Measurements from ENCODE around the gene ADARB2.

Gene ADARB2

DNA sequence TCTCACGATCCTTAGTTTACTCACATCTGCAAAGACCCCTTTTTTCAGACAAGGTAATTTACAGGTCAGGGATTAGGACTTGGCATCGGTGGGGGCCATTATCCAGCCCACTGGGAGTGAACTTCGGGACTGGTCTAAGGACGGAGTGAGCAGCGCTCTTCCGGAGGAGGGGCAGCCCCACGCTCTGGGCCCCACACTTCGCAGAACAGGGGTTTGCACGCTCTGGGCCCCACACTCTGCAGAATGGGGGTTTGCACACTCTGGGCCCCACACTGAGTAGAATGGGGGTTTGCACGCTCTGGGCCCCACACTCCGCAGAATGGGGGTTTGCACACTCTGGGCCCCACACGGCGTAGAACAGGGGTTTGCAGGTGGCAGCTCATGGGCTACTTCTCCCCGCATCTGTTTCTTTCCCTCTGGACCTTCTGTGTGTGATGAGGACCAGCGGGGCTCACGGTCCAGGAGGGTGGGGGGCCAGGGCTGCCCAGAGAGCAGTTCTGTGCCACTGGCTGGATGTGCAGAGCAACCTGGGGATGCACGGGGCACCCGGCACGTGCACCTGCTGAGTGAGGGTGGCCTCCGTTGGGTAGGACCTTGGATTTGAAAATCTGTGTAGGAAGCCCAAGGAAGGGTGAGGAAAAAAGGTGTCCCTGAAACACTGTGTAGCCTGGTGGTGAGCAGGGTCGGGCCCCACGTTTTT, 546.4 kb downstream of the ADARB2 start:
- DNase-seq, result no peak

DNA sequence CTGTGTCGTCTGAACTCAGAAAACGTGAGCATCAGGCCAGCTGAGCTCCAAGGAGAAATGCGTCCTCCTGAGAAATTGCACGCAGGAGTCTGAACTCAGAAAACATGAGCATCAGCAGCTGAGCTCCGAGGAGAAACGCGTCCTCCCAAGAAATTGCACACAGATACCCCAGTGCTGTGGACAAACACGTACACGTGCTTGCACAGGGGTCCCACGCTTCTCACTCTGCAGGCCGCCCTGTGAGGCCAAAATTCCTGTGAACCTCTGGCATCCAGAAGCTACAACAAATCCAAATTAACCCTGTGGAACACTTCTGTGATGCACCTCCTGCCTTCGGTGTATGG, 547.3 kb downstream of the ADARB2 start:
- no peak for DNase-seq

DNA sequence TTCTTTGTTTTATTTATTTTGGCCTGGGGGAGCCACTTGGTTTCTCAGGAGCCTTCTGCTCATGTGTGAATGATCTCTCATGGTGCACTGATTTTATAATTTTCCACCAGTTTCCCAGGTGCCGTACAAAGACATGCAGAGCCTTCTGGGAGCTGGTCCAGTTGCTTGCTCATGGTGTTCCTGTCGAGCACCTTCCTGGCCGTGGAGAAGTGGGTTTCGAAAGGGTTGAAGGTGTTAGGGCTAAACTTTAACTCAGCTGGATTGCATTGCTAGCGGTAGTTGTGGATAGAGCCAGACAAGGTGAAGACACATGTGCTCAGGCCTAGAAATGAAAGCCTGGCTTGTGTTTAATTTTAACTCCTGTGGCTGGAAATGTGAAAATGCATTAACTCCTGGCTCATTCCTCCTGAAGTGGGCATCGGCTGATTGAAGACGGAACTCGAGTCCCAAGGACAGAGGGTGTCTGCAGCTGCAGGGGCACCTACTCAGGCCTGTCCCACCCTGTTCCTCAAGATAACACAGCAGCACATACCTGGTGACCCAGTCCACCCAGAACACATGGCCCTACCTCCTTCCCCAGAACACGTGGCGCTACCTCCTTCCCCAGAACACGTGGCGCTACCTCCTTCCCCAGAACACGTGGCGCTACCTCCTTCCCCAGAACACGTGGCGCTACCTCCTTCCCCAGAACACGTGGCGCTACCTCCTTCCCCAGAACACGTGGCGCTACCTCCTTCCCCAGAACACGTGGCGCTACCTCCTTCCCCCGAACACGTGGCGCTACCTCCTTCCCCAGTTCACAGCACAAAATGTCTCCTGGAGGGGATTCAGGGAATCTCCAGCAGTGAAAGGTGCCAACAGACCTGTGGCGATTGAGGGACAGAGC, 547.9 kb downstream of the ADARB2 start:
- no peak for DNase-seq

DNA sequence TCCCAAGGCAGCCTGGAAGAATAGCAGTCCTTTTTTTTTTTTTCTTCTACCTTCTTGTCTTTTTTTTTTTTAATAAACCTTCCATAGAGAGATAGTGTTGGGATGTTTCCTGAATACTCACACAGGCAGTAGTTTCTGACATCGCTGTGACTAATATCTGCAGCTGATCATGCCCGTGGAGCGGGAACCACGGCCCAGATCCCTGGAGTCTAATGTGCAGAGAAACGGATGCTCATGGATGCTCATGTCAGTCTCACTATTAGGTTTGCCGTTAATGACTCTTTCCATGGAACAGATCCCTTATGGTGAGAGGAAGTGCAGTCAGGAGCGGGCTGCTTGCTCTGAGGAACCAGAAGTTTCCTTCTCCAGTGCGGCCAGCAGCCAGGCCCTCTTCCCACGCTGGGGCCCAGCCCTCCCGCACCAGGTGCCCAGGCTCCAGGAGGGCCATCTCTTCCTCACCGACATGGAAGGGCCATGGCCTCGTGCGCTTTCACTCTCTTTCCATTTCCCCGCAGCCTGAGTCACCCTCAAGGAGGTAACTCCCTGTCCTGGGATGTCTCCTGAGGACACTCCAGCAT, 548.7 kb downstream of the ADARB2 start:
- DNase-seq, result no peak

DNA sequence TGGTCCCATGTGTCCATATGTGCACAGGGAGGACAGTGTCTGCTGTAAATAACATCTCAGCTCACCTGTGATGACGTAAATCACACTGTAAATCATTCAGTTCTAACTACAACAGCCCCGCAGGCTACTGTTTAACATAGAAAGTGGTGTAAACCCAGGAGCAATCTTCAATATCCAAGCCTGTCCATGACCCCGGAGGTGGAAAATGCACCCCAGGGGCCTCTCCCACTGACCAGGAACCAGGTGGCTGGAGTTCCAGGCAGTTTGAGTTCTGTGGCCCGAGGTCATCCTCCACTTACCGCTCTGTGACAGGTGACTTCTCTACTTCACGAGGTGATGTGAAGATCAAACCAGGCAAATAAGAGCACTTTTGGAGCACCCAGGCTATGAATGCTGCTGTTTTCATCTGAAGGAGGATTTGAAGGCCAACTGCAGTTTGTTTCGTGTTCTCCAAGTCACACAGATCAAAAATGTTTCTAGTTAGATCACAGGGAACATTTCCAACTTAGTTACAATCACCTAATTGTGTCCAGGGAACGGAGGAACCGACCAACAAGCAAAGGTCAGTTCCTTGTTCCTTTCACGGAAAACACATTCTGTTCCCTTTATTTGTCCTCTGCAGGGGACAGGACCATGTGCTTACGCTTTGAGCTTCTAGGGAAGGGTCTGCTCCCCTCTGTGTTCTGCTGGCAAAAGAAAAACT, 549.3 kb downstream of the ADARB2 start:
- DNase-seq, result no peak

DNA sequence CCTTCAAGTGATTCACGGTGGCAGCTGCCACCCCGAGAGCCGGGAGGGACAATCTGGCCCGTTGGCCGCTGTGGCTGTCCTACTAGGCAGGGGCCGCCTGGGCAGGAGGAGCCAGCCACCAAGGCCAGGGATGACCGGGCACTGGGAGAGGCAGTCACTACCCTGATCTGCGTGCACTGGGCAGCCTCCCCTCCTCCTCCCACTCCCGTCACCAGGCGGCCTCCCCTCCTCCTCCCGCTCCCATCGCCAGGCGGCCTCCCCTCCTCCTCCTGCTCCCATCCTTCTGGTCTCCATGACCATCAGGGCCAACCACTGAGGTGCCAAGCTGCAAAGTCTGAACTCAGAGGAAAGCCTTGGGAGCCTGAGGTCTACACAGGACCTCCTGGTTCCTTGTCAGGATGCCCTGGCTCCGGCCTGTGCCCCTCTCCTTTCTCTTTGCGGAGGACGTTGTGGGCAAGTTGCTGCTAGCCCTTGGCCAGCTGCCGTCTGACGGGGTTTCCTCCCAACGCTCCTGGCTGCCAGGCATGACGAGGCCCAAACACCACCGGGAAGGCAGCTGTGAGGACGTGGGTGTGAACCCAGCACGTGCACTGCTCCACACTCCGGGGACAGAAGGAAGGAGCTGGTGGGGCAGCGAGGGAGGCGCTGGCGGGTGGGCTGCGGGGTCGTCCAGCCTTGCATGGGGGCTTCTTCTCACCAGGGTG, 550.0 kb downstream of the ADARB2 start:
- no peak for DNase-seq

DNA sequence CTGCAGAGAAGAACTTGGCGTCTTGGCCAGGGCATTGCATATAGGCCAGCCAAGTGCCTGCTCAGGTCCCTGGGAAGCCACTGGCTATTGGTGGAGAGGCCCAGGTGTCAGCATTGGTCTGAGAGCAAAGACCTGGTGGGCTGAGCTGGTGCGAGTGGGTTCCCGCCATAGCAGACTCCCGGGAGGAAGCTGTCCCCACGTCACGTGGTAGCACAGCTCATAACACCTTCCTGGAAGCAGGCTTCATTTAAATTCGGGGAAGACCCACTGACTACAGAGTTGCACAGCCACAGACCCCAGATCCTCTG, 550.7 kb downstream of the ADARB2 start:
- DNase-seq, result no peak

DNA sequence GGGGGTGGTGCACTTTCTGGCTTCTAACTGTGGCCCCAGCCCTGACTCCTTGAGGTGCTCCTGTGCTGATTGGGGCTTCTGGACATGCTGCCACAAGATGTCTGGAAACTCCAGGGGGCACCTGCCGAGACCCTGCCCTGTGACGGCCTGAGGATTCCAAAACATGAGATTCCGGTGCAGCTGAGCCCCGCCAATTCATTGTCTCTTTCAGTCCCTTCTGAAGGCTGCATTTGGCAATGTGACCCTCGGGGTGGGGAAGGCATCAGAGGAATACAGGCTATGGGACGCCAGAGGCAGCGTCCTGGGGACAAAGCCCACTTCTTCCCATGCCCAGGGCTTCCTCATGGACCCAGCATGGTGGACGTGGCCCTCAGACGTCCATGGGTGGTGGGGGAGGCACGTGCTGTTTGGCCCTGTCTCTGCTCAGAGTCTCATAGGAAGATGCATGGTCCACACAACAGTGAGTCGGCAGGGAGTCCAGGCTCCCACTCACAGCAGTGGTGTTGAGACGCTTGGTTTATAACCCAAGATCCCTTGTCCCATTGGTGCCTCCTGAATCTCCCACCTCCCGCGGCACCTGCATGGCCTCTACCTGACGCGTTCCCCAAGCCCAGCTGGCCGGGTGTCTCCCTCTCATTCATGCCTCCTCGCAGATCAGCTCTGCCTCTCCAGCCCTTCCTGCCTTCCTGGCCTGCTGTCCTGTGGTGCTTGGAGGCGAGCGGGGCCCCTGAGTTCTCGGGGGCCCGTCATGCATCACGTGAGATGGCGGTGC, 551.2 kb downstream of the ADARB2 start:
- no peak for DNase-seq

DNA sequence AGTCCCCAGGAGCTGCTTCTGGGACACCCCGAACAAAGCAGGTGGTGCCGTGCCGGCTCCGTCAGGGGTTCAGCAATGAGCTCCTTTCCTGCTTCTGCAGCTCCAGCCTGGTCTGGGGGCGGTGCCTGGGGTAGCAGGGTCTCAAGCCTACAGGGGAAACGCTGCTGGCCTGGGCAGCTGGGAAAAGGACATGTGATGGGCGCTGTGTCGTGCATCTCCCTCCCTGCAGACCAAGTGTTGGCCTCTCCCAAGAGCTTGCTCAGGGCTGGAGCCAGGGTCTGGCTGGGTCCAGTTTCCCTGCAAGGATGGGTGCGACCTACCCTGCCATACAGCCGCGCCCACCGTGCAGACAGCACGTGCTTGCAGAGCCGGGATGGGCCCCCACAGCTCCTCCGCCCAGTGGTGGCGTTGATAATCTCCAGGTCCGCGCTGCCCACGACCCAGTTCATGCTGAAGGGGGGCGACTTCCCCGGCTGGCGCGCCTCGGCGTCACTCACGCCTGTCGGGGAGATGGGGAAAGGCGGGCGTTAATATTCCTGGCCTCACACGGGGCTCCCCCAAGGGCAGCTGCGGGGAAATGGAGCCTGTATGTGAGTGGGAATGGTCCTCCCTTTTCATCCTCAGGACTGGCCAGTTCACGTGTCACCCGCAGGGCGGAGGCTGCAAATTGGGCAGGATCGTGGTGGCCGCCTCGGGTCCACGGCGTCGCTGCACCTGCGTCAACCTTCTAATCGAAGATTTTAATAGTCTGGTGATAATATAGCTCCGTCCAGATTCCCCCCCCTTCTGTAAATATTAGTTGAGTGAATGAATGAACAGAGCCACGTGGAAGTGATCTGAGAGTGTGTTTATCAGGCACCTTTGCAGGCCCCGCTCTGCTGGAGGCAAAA, 552.5 kb downstream of the ADARB2 start:
- DNase-seq, result no peak

DNA sequence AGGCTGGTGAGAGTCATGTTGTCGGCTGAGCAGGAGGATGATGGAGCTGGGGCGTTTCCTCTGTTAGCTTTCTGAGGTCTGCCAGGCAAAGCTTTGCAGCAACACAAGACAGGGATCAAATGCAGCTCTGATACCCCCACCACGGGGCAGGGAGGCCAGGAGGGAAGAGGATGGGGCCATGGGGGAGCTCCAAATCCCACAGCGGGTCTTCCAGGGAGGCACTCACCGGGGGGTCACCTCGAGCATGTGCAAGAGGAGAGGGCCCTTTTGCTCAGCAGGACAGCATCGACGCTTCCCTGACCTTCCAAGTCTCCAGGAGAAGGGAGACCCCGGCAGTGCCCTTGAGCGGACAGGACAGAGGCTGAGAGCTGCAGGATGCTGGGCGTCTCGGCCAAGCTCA, 553.6 kb downstream of the ADARB2 start:
- DNase-seq, result no peak

DNA sequence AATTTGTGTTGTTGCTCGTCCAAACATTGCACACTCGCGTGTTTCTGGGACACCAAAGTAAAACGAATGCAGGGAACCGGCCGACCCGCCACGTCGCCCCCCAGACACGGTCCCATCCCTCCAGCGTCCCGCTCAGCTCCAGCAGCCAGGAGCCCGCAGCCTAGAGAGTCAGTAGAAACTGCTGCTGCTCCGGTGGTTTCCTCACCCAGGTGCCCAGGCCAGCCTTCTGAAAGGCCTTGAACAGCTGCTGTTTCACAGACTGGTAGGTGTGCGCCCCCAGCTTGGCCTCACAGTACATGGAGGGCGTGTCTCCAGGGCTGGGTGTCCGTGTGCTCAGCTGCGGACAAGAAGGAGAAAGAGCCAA, 554.3 kb downstream of the ADARB2 start:
- DNase-seq, result no peak

DNA sequence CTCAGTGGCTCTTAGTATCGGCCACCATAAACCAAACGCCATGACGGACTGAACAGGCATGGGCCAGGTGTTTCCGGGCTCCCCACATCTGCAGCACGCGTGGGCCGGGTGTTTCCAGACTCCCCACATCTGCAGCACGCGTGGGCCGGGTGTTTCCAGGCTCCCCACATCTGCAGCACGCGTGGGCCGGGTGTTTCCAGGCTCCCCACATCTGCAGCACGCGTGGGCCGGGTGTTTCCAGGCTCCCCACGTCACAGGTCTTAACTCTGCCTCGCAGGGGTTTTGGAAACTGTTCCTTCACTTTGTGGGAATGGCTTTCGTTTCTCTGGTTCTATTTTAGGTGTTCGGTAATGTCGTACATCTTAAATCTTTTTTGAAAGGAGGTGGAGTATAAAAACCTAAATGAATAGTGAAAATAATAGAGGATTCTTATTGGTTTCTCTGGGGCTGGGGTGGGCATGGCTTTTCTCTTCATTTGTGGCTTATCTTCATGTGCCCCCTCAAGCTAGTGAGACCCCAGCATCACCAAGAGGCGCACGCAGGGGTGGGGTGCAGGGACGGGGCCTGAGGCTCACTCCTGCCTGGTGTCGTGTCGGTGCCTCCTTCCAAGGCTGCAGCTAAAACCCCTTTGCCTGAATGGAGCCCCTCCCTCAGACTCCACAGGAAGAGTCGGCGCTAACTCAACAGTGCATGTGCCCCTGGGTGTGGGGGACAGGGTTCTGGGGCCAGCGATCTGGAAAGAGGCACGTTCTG, 554.9 kb downstream of the ADARB2 start:
- DNase-seq, result no peak

DNA sequence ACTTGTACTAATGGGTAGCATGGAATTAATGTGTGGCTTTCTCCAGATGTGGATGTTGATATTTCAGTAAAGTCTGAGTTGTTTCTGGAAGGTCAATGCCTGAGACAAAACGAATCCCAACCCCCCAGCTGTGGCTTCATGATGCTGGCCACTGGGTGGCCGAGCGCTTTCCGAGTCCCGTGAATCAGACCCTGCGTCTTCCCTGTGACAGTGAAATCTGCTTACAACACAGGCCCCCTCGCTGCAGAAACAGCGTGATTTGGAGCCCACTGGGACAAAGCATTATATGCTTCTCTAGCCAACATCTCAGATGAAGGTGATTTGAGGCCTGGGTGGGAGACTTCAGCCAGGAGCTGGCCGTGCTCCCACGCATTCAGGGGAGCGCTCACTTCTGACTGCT, 556.5 kb downstream of the ADARB2 start:
- no peak for DNase-seq

DNA sequence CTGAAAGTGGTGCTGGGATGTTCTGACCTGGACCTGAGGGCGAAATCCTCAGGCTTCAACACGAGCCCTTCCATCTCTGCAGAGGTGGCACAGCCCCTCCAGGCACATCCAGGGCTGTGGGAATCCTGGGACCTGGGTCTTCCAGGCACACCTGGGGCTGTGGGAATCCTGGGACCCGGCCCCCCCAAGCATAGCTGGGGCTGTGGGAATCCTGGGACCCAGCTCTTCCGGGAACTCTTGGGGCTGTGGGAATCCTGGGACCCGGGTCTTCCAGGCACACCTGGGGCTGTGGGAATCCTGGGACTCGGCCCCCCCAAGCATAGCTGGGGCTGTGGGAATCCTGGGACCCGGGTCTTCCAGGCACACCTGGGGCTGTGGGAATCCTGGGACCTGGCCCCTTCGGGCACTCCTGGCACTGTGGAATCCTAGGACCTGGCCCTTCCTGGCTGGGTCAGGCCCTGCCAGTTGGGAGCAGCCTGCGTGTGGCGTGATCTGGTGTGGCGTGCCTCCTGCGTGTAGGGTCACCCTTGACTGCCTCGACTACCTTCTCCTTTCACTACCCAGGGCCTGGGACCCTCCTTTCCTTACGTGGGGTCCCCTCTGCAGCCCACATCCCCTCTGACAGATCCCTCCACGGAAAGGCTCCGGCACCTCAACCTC, 557.1 kb downstream of the ADARB2 start:
- no peak for DNase-seq

DNA sequence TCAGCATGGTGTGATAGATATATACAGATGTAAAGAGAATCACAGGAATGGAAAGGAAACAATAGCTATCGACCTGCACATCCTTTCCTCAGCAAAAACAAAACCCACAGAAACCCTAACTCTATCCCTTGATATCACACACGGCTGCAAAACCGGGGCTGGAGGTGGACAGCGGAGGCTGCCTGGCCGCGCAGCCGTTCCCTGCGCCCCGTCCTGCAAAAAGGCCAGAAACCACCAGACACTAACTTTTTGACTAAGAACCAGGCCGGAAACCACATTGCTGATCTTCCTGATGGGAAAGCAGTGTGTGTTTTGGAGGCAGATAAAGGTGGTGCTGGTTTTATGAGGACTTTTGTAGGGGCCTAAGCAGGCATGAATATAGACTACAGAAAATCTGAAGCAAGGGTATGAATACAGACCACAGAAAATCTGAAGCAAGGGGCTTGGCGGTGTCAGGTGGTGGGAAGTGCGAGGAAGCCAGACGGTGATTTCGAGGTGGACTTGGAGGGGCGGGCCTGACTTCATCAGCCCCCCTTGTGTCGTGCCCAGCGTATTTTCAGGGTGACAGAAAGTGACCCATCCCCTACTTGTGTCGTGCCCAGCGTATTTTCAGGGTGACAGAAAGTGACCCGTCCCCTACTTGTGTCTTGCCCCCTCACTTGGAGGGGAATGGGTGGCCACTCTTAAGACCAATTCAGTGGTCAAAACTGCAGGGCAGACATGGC, 557.8 kb downstream of the ADARB2 start:
- DNase-seq, result no peak

DNA sequence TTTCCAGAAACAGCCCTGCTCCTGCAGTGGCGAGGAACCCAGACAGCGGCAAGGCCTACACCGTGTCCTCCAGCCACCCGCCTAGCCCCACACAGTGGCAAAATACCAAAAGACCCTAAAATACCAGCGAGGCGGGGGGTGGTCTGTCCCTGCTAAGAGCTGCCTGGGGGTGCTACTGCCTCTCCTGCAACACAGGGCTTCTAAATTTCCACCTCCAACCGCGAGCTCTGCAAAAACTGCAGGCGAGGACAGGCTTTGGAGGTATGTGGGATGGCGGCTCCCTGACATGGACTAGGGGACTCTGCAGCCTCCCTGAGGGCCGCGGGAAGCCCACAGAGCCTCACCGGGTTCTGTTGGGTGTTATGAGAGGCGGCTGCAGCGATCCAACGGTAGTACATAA, 558.8 kb downstream of the ADARB2 start:
- DNase-seq, result no peak

DNA sequence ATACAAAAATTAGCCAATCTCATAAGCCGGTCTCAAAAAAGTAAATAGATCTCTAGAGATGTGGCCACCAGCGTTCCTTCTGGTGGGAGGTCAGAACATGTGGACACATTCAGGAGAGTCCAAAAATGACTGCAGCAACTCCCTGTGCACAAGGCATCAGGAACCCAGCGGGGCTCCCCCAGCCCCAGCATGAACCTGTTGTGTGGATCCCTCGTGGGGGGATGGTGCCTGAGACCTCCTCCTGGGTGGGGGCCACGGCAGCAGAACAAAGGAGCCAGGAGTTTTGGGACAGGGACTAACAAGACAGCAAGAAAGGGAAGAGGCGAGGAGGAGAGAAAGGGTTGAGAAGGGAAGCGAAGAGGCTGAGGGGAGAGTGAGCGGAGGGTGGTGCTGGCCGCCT, 559.4 kb downstream of the ADARB2 start:
- no peak for DNase-seq

DNA sequence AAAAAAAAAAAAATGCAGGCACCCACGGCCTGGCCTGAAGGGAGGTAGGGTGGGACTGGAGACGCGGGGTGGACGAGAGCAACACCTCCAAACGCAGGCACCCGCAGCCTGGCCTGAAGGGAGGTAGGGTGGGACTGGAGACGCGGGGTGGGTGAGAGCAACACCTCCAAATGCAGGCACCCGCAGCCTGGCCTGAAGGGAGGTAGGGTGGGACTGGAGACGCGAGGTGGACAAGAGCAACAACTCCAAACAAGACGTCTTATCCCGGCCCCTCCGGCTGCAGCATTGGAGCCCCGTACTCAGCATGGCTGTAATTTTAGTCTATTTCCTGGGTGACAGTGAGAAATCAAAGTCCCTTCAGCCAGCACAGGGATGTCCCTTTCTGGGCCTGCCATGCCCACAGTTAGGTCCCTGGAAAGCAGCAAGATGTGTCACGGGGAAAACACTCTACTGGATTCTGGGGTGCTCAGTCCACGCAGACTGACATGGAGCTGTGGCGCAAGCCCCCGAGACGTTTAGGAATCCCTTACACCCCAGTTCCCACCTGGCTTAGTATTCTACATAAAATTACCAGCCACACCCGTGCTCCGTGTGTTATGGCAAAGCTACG, 561.3 kb downstream of the ADARB2 start:
- no peak for DNase-seq

DNA sequence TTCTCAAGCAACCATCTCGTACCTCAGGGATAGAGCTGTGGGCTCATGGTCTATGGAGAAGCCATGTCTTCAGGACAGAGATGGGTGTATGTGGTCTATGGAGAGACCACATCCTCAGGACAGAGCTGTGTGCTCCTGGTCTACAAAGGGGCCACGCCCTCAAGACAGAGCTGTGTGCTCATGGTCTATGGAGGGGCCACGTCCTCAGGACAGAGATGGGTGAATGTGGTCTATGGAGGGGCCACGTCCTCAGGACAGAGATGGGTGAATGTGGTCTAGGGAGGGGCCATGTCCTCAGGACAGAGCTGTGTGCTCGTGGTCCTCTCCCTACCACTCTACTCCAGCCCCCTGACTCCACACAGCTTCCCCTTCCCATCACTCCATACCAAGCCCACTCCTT, 563.3 kb downstream of the ADARB2 start:
- no peak for DNase-seq

Measured in activated CD4-positive, alpha-beta T cell treated with anti-CD3 and anti-CD28 coated beads, Interleukin-2, amount 50 U/mL, for 48 hours (primary cell).